ENCODE results near the gene TTC31. TPM values are rescaled to one million over a fixed set of nuclear protein-coding genes. Genes with fewer than 3 reads are reported as not detected.

TTC31 gene
- total RNA-seq: 19.5 TPM

- TF ChIP-seq CTCF (IDR thresholded peaks at IDR 0.05): peak; percentile 83 to 91 (median 86)
- Histone ChIP-seq H3K27me3 (no peaks in the 10 kb centered on the region), H3K36me3 (peaks cover 3 to 33% of the 10 kb centered on the region in 2 donors), H3K27ac (peak within 1 kb of the TSS; percentile 85 to 90), H3K4me1 (peaks cover 9 to 21% of the 10 kb centered on the region in 2 donors), H3K4me3 (peak within 1 kb of the TSS; percentile 80 to 85), H3K9me3 (no peaks in the 10 kb centered on the region)
- DNase-seq (ENCODE audit: low spot score in 2 of 2): peak; percentile 92 to 99
- intact Hi-C loops (cut with DNase I): loop anchor here (1.0 to 2.0 kb wide), 7 partner anchors 11 to 104 kb away; partner anchors contain the start of genes AUP1, DOK1, HTRA2 and INO80B
Observed at GRCh38 chr2:74482801-74483674, at the start of gene TTC31, which contains the start of gene CCDC142. Gene TTC31 (plus strand): TSS chr2:74483081. CDS start chr2:74483096, 15 bp downstream. Gene CCDC142 (minus strand): TSS chr2:74482998. CDS start chr2:74482837, 161 bp downstream.

GRCh38 chr2:74436111-74436805 is 46.6 kb upstream of the TTC31 start:
- Histone ChIP-seq H3K4me3 (no peak overlapping the region), H3K4me1 (peaks cover 5 to 23% of the 10 kb centered on the region in 2 donors), H3K9me3 (no peaks in the 10 kb centered on the region), H3K36me3 (peaks cover 12 to 13% of the 10 kb centered on the region in 2 donors), H3K27ac (no peak overlapping the region), H3K27me3 (no peaks in the 10 kb centered on the region)
- no peak for TF ChIP-seq CTCF (IDR thresholded peaks at IDR 0.05)
- intact Hi-C loops (cut with DNase I): no loop called here
- no peak for DNase-seq (ENCODE audit: low spot score in 2 of 2)

GRCh38 chr2:74436848-74437695 is 45.8 kb upstream of the TTC31 start:
- Histone ChIP-seq H3K27ac (no peak overlapping the region), H3K9me3 (no peaks in the 10 kb centered on the region), H3K27me3 (no peaks in the 10 kb centered on the region), H3K4me1 (peaks cover 12 to 28% of the 10 kb centered on the region in 2 donors), H3K36me3 (peaks cover 4 to 5% of the 10 kb centered on the region in 2 donors), H3K4me3 (no peak overlapping the region)
- DNase-seq (ENCODE audit: low spot score in 2 of 2): no peak
- TF ChIP-seq CTCF (IDR thresholded peaks at IDR 0.05): no peak
- intact Hi-C loops (cut with DNase I): no loop called here

- no peak overlapping the region for H3K4me3 ChIP-seq
- no peak overlapping the region for H3K27ac ChIP-seq
- intact Hi-C loops (cut with DNase I): no loop called here
- no peaks in the 10 kb centered on the region for H3K36me3 ChIP-seq
- no peak for TF ChIP-seq CTCF (IDR thresholded peaks at IDR 0.05)
- DNase-seq (ENCODE audit: low spot score in 2 of 2): no peak
- H3K27me3 ChIP-seq: no peaks in the 10 kb centered on the region
- H3K4me1 ChIP-seq: peaks cover 12 to 28% of the 10 kb centered on the region in 2 donors
- no peaks in the 10 kb centered on the region for H3K9me3 ChIP-seq
Observed at GRCh38 chr2:74438248-74438647, 44.6 kb upstream of the TTC31 start.

GRCh38 chr2:74439373-74439772 is 43.5 kb upstream of the TTC31 start:
- no peaks in the 10 kb centered on the region for H3K36me3 ChIP-seq
- H3K27me3 ChIP-seq: no peaks in the 10 kb centered on the region
- H3K4me3 ChIP-seq: peak overlapping the region; percentile 68
- H3K4me1 ChIP-seq: peaks cover 12 to 30% of the 10 kb centered on the region in 2 donors
- no peak for DNase-seq (ENCODE audit: low spot score in 2 of 2)
- H3K9me3 ChIP-seq: no peaks in the 10 kb centered on the region
- intact Hi-C loops (cut with DNase I): no loop called here
- TF ChIP-seq CTCF (IDR thresholded peaks at IDR 0.05): no peak
- peak overlapping the region; percentile 77 to 86 for H3K27ac ChIP-seq
